T-cell (primary cell): ENCODE results near the gene C20orf204. TPM values are rescaled to one million over a fixed set of nuclear protein-coding genes. Genes with fewer than 3 reads are reported as not detected.

Experiments used
- ATAC-seq, 4 experiments: fragments of 200-7000 bp in 3 of 4; fragments of 150-1000 bp in 1 of 4; cut with Tn5 transposase; replicated peaks in 1 of 4; 1 replicate in 3 of 4; 2 replicates in 1 of 4; pipeline ENCODE4 v1.10.0; 2021; ENCODE audit warnings: moderate library complexity in 3 of 4, mild to moderate bottlenecking in 2 of 4, moderate number of reproducible peaks in 1 of 4
- CTCF ChIA-PET, 2 donors: fragments of 300-600 bp; sonication (Branson Sonifier 250); formaldehyde crosslinking; loops; one replicate each; lab custom pipeline; 2022; ENCODE audit warnings: antibody characterized with exemption in 2 of 2; lab: Charles Lee
- POLR2A ChIA-PET, 2 donors: fragments of 300-600 bp; sonication (Branson Sonifier 250); formaldehyde crosslinking; loops; one replicate each; lab custom pipeline; 2022; ENCODE audit warnings: antibody characterized with exemption in 2 of 2; lab: Charles Lee
- DNase-seq, 35 experiments: peaks; one replicate each; pipeline versions ENCODE4 v3.0.0 to v3.0.0-alpha.2; 2013 to 2023
- H3K27ac ChIP-seq: one replicate; pipeline ENCODE4 v1.5.1; 2013; ENCODE audit warnings: low read length
- H3K27me3 ChIP-seq, 2 experiments: replicated peaks in 1 of 2; 1 replicate in 1 of 2; 2 replicates in 1 of 2; pipeline versions ENCODE4 v1.6.1 to v1.7.0; 2013; ENCODE audit warnings: low read length in 1 of 2, mixed read lengths in 1 of 2; ENCODE audit not compliant: control insufficient read depth in 2 of 2, insufficient read depth in 2 of 2; ENCODE audit errors: extremely low read depth in 1 of 2
- H3K36me3 ChIP-seq, 2 donors: 1 replicate in 1 of 2; 2 replicates in 1 of 2; pipeline versions ENCODE4 v1.6.1 to v1.7.0; 2013; ENCODE audit warnings: low read length in 1 of 2; ENCODE audit not compliant: control insufficient read depth in 2 of 2, insufficient read depth in 1 of 2; ENCODE audit errors: extremely low read depth in 1 of 2
- H3K4me1 ChIP-seq, 2 experiments: 1 replicate in 1 of 2; 2 replicates in 1 of 2; pipeline versions ENCODE4 v1.6.1 to v1.7.0; 2013; ENCODE audit warnings: low read length in 2 of 2, mixed read lengths in 1 of 2; ENCODE audit not compliant: insufficient read depth in 2 of 2, control insufficient read depth in 1 of 2; ENCODE audit errors: extremely low read depth in 1 of 2
- H3K4me3 ChIP-seq, 2 donors: 1 replicate in 1 of 2; 2 replicates in 1 of 2; pipeline versions ENCODE4 v1.5.1 to v1.7.0; 2013; ENCODE audit warnings: mild to moderate bottlenecking in 2 of 2, low read length in 1 of 2, moderate library complexity in 1 of 2; ENCODE audit not compliant: control insufficient read depth in 1 of 2; ENCODE audit errors: extremely low read depth in 1 of 2
- H3K9me3 ChIP-seq: 2 replicates; pipeline ENCODE4 v1.7.0; 2013
- H3K27ac Mint-ChIP-seq, 2 donors: one replicate each; pipeline ENCODE4 v1.8.0; 2020 to 2021; ENCODE audit warnings: mild to moderate bottlenecking in 2 of 2, mixed read lengths in 2 of 2
- H3K27me3 Mint-ChIP-seq, 2 donors: one replicate each; pipeline ENCODE4 v1.8.0; 2021 to 2022; ENCODE audit warnings: mixed read lengths in 2 of 2
- H3K36me3 Mint-ChIP-seq: one replicate; pipeline ENCODE4 v1.8.0; 2021; ENCODE audit warnings: mixed read lengths
- H3K4me1 Mint-ChIP-seq, 3 donors: one replicate each; pipeline ENCODE4 v1.8.0; 2020 to 2022; ENCODE audit warnings: mixed read lengths in 3 of 3, mild to moderate bottlenecking in 1 of 3
- H3K4me3 Mint-ChIP-seq, 3 donors: one replicate each; pipeline ENCODE4 v1.8.0; 2020 to 2022; ENCODE audit warnings: mild to moderate bottlenecking in 3 of 3, mixed read lengths in 3 of 3, moderate library complexity in 3 of 3
- H3K9me3 Mint-ChIP-seq, 3 donors: one replicate each; pipeline ENCODE4 v1.8.0; 2020 to 2022; ENCODE audit warnings: mixed read lengths in 3 of 3
- WGBS: methylation state at CpG from one replicate; pipeline ENCODE4 v1.1.5; 2013; ENCODE audit warnings: missing lambda C conversion rate; ENCODE audit not compliant: insufficient coverage; 5-methylcytosine and 5-hydroxymethylcytosine counted together
- total RNA-seq, 35 experiments: library from RNA in 6 of 35; stranded (reverse) in 6 of 35; fragments of 120-200 nt in 1 of 35; gene quantifications; one replicate each; pipeline versions ENCODE4 v1.2.1 to v1.2.4 and lab custom pipeline; 2013 to 2026

Gene C20orf204
- total RNA-seq, 5 donors from 2014 or later (not counting 1 experiment from before 2014, with no cell fraction given), result 4.5 to 20.8 (median 9.5) TPM

- peaks cover 0 to 3% of the 10 kb centered on the region in 2 donors for H3K27me3 Mint-ChIP-seq
- H3K9me3 ChIP-seq, result no peaks in the 10 kb centered on the region
- WGBS, result under 1% methylated on average over 67 of the region's 73 CpGs
- peak within 1 kb of the TSS; percentile 90 to 97 for H3K4me3 ChIP-seq
- H3K27ac ChIP-seq, result peak within 1 kb of the TSS; percentile 83
- peaks cover 0 to 17% of the 10 kb centered on the region in 2 donors for H3K36me3 ChIP-seq
- ChIA-PET CTCF (no interaction called here), POLR2A (interaction anchor here in 1 of 2 donors (0.5 kb wide), 1 partner anchor 559 kb away, joined by 5 read pairs; no protein-coding TSS in a partner anchor)
- H3K9me3 Mint-ChIP-seq, result no peaks in the 10 kb centered on the region
- H3K4me1 ChIP-seq, result peaks cover 27 to 73% of the 10 kb centered on the region in 2 experiments
- H3K36me3 Mint-ChIP-seq, result peaks cover 3% of the 10 kb centered on the region
- H3K27me3 ChIP-seq, result peaks cover 0 to 11% of the 10 kb centered on the region in 2 experiments
- peak within 1 kb of the TSS; percentile 89 to 94 for H3K27ac Mint-ChIP-seq
- ATAC-seq (peak; percentile 37 to 54 (median 46)), DNase-seq (peak; percentile 44 to 78 (median 62))
- H3K4me1 Mint-ChIP-seq, result peaks cover 43 to 50% (median 46%) of the 10 kb centered on the region in 3 donors
- H3K4me3 Mint-ChIP-seq, result peak within 1 kb of the TSS; percentile 83 to 91 (median 88)
Measured at GRCh38 chr20:64079273-64080012, 43.5 kb downstream of the C20orf204 start, which contains the start of gene RGS19. TSS of gene RGS19 (minus strand) at chr20:64079518. CDS start at chr20:64076886, 2,632 bp downstream.

- Histone ChIP-seq H3K27ac (peak within 1 kb of the TSS; percentile 83), H3K4me3 (peak within 1 kb of the TSS; percentile 90 to 97), H3K36me3 (peaks cover 0 to 11% of the 10 kb centered on the region in 2 donors), H3K27me3 (peaks cover 0 to 18% of the 10 kb centered on the region in 2 experiments), H3K4me1 (peaks cover 28 to 78% of the 10 kb centered on the region in 2 experiments), H3K9me3 (no peaks in the 10 kb centered on the region)
- DNase-seq, result peak in 31 of 35 experiments; percentile 31 to 82 (median 54)
- H3K27ac Mint-ChIP-seq, result peak within 1 kb of the TSS; percentile 89 to 94
- H3K27me3 Mint-ChIP-seq, result peaks cover 0 to 5% of the 10 kb centered on the region in 2 donors
- peak within 1 kb of the TSS; percentile 83 to 91 (median 88) for H3K4me3 Mint-ChIP-seq
- H3K36me3 Mint-ChIP-seq, result peaks cover 3% of the 10 kb centered on the region
- WGBS, result 11% methylated on average over 60 of the region's 62 CpGs
- ATAC-seq, result peak; percentile 38 to 67 (median 44)
- H3K9me3 Mint-ChIP-seq, result no peaks in the 10 kb centered on the region
- CTCF ChIA-PET, result no interaction called here
- POLR2A ChIA-PET, result interaction anchor here in 1 of 2 donors (0.5 kb wide), 1 partner anchor 560 kb away, joined by 5 read pairs; no protein-coding TSS in a partner anchor
- peaks cover 44 to 51% (median 49%) of the 10 kb centered on the region in 3 donors for H3K4me1 Mint-ChIP-seq
Measured at GRCh38 chr20:64080013-64080812, 44.2 kb downstream of the C20orf204 start, which contains the start of gene OPRL1. TSS of gene OPRL1 (plus strand) at chr20:64080082. CDS start at chr20:64092721, 12,639 bp downstream.

GRCh38 chr20:64080813-64081623, 45.0 kb downstream of the C20orf204 start:
- ChIA-PET POLR2A (no interaction called here), CTCF (no interaction called here)

GRCh38 chr20:64081624-64081964, 45.6 kb downstream of the C20orf204 start:
- POLR2A ChIA-PET, result no interaction called here
- H3K4me1 ChIP-seq, result peaks cover 26 to 71% of the 10 kb centered on the region in 2 experiments
- peak overlapping the region; percentile 19 to 86 for H3K27ac Mint-ChIP-seq

More at GRCh38 chr20:64080813-64081623, 45.0 kb downstream of the C20orf204 start:
- 92% methylated on average over 7 of the region's 17 CpGs for WGBS
- Histone ChIP-seq H3K36me3 (peaks cover 0 to 7% of the 10 kb centered on the region in 2 donors), H3K27ac (peak overlapping the region; percentile 83), H3K9me3 (no peaks in the 10 kb centered on the region), H3K4me1 (peaks cover 28 to 77% of the 10 kb centered on the region in 2 experiments), H3K4me3 (peak overlapping the region in 1 of 2 donors; percentile 44), H3K27me3 (peaks cover 0 to 22% of the 10 kb centered on the region in 2 experiments)
- peak in 1 of 35 experiments; percentile 30 for DNase-seq
- Mint-ChIP-seq H3K36me3 (no peaks in the 10 kb centered on the region), H3K9me3 (no peaks in the 10 kb centered on the region), H3K4me1 (peaks cover 44 to 50% (median 44%) of the 10 kb centered on the region in 3 donors), H3K4me3 (peak overlapping the region; percentile 74 to 79 (median 78)), H3K27me3 (peaks cover 0 to 6% of the 10 kb centered on the region in 2 donors), H3K27ac (peak overlapping the region; percentile 86 to 89)
- ATAC-seq, result no peak

GRCh38 chr20:64082126-64082731, 46.2 kb downstream of the C20orf204 start:
- Mint-ChIP-seq H3K4me3 (peak overlapping the region; percentile 39 to 79 (median 49)), H3K9me3 (no peaks in the 10 kb centered on the region), H3K4me1 (peaks cover 38 to 44% (median 41%) of the 10 kb centered on the region in 3 donors), H3K36me3 (no peaks in the 10 kb centered on the region), H3K27me3 (peaks cover 0 to 6% of the 10 kb centered on the region in 2 donors), H3K27ac (peak overlapping the region; percentile 19 to 86)
- ATAC-seq (no peak), DNase-seq (peak in 1 of 35 experiments; percentile 30)
- H3K36me3 ChIP-seq, result no peaks in the 10 kb centered on the region
- POLR2A ChIA-PET, result no interaction called here
- no peak overlapping the region for H3K4me3 ChIP-seq
- peaks cover 22 to 65% of the 10 kb centered on the region in 2 experiments for H3K4me1 ChIP-seq
- no peaks in the 10 kb centered on the region for H3K9me3 ChIP-seq
- H3K27ac ChIP-seq, result no peak overlapping the region
- WGBS, result 23% methylated on average over 12 of the region's 13 CpGs
- CTCF ChIA-PET, result interaction anchor here (0.6 to 1.6 kb wide), 4 partner anchors 37 to 663 kb away, joined by 3 to 5 read pairs (median 3); partner anchors contain the start of gene LIME1 (in 1 of the 2)
- peaks cover 0 to 23% of the 10 kb centered on the region in 2 experiments for H3K27me3 ChIP-seq

More at GRCh38 chr20:64081624-64081964, 45.6 kb downstream of the C20orf204 start:
- Histone ChIP-seq H3K9me3 (no peaks in the 10 kb centered on the region), H3K27me3 (peaks cover 0 to 23% of the 10 kb centered on the region in 2 experiments), H3K4me3 (no peak overlapping the region), H3K36me3 (peaks cover 0 to 1% of the 10 kb centered on the region in 2 donors), H3K27ac (no peak overlapping the region)
- Mint-ChIP-seq H3K27me3 (peaks cover 0 to 6% of the 10 kb centered on the region in 2 donors), H3K36me3 (no peaks in the 10 kb centered on the region), H3K4me3 (peak overlapping the region; percentile 29 to 79 (median 41)), H3K4me1 (peaks cover 42 to 46% (median 44%) of the 10 kb centered on the region in 3 donors), H3K9me3 (no peaks in the 10 kb centered on the region)
- DNase-seq (no peak), ATAC-seq (no peak)
- WGBS, result 97% methylated on average over 4 of the region's 6 CpGs
- CTCF ChIA-PET, result no interaction called here
